HG03280 (cell line): Measurements from ENCODE around the gene CENPF.
"Not testable (repeated sequence)": the region's sequence is repeated elsewhere in the genome, so short reads cannot be mapped to it uniquely, and the experiment has no call there.

ENCODE experiments used
- ATAC-seq: cut with Tn5 transposase; IDR thresholded peaks from one replicate; pipeline ENCODE4 v1.9.1; 2021; ENCODE audit warnings: mild to moderate bottlenecking, moderate library complexity; ENCODE audit not compliant: unreplicated experiment

Gene CENPF

GRCh38 chr1:214650664-214651063 is 47.7 kb downstream of the CENPF start:
- no peak for ATAC-seq

GRCh38 chr1:214657299-214657698 is 54.3 kb downstream of the CENPF start:
- ATAC-seq: no peak

- no peak for ATAC-seq
These were observed 55.2 kb downstream of the CENPF start for GRCh38 chr1:214658175-214658574.

- ATAC-seq: no peak
These were observed 55.8 kb downstream of the CENPF start for GRCh38 chr1:214658785-214659184.

- no peak for ATAC-seq
These were observed 57.2 kb downstream of the CENPF start for GRCh38 chr1:214660190-214660589.

GRCh38 chr1:214660900-214661299 is 57.9 kb downstream of the CENPF start:
- ATAC-seq: no peak

GRCh38 chr1:214662223-214662785 is 59.3 kb downstream of the CENPF start:
- no peak for ATAC-seq

GRCh38 chr1:214664651-214665433 is 61.8 kb downstream of the CENPF start:
- no peak for ATAC-seq

- no peak for ATAC-seq
These were observed 62.7 kb downstream of the CENPF start for GRCh38 chr1:214665606-214666110.

- ATAC-seq: no peak
These were observed 63.7 kb downstream of the CENPF start for GRCh38 chr1:214666674-214667073.

- no peak for ATAC-seq
These were observed 67.1 kb downstream of the CENPF start for GRCh38 chr1:214670098-214670497.

GRCh38 chr1:214673029-214673428 is 70.0 kb downstream of the CENPF start:
- ATAC-seq: not testable (repeated sequence)

- ATAC-seq: no peak
These were observed 70.6 kb downstream of the CENPF start for GRCh38 chr1:214673576-214673975.

GRCh38 chr1:214675524-214675923 is 72.5 kb downstream of the CENPF start:
- ATAC-seq: not testable (repeated sequence)

GRCh38 chr1:214676747-214677146 is 73.8 kb downstream of the CENPF start:
- ATAC-seq: no peak

GRCh38 chr1:214677945-214678344 is 75.0 kb downstream of the CENPF start:
- ATAC-seq: no peak

- no peak for ATAC-seq
These were observed 75.4 kb downstream of the CENPF start for GRCh38 chr1:214678386-214678785.

GRCh38 chr1:214683621-214684020 is 80.6 kb downstream of the CENPF start:
- no peak for ATAC-seq

- no peak for ATAC-seq
These were observed 82.9 kb downstream of the CENPF start for GRCh38 chr1:214685906-214686305.

GRCh38 chr1:214686497-214686896 is 83.5 kb downstream of the CENPF start:
- no peak for ATAC-seq

GRCh38 chr1:214688891-214689290 is 85.9 kb downstream of the CENPF start:
- ATAC-seq: no peak

GRCh38 chr1:214694769-214695168 is 91.8 kb downstream of the CENPF start:
- ATAC-seq: no peak
